Small intestine (tissue), 7 donors: Measurements from ENCODE around the gene DNER. TPM values are rescaled to one million over a fixed set of nuclear protein-coding genes. Genes with fewer than 3 reads are reported as not detected.
"Not testable (repeated sequence)": the region's sequence is repeated elsewhere in the genome, so short reads cannot be mapped to it uniquely, and the experiment has no call there.

Experiments
- DNase-seq, 2 donors: peaks; one replicate each; pipeline versions ENCODE4 v3.0.0 to v3.0.0-alpha.2; 2013
- FAIRE-seq: peaks from 2 replicates; lab custom pipeline; 2012; peaks lifted over from hg19 to GRCh38; lab: Jason Lieb, UNC
- H3K27ac ChIP-seq, 3 donors: one replicate each; pipeline ENCODE4 v1.5.1; 2013; ENCODE audit warnings: low read length in 2 of 3, mild to moderate bottlenecking in 2 of 3, control low read depth in 1 of 3, inconsistent platforms in 1 of 3, low read depth in 1 of 3, moderate library complexity in 1 of 3
- H3K27me3 ChIP-seq, 3 donors: one replicate each; pipeline ENCODE4 v1.6.1; 2013; ENCODE audit warnings: low read length in 3 of 3, inconsistent platforms in 1 of 3; ENCODE audit not compliant: control insufficient read depth in 3 of 3, insufficient read depth in 3 of 3
- H3K36me3 ChIP-seq, 3 donors: one replicate each; pipeline ENCODE4 v1.6.1; 2013; ENCODE audit warnings: low read length in 3 of 3, inconsistent platforms in 1 of 3, low read depth in 1 of 3, mild to moderate bottlenecking in 1 of 3, moderate library complexity in 1 of 3; ENCODE audit not compliant: control insufficient read depth in 3 of 3, insufficient read depth in 2 of 3
- H3K4me1 ChIP-seq, 3 donors: one replicate each; pipeline ENCODE4 v1.6.1; 2013; ENCODE audit warnings: low read length in 2 of 3, inconsistent platforms in 1 of 3, low read depth in 1 of 3, mild to moderate bottlenecking in 1 of 3, moderate library complexity in 1 of 3; ENCODE audit not compliant: control insufficient read depth in 3 of 3, insufficient read depth in 2 of 3
- H3K4me3 ChIP-seq, 3 donors: one replicate each; pipeline ENCODE4 v1.5.1; 2013; ENCODE audit warnings: low read length in 3 of 3, control low read depth in 1 of 3, inconsistent platforms in 1 of 3, low read depth in 1 of 3, mild to moderate bottlenecking in 1 of 3, moderate library complexity in 1 of 3
- H3K9me3 ChIP-seq, 2 donors: one replicate each; pipeline ENCODE4 v1.6.1; 2013; ENCODE audit warnings: low read depth in 1 of 2, low read length in 1 of 2; ENCODE audit not compliant: control insufficient read depth in 2 of 2, insufficient read depth in 1 of 2
- WGBS, 3 donors: extraction: QIAGEN DNeasy Blood & Tissue Kit; methylation state at CpG; one replicate each; pipeline ENCODE4 v1.1.7; 2013; 5-methylcytosine and 5-hydroxymethylcytosine counted together
- polyA plus RNA-seq, 4 donors: library from polyadenylated mRNA; stranded (reverse) in 3 of 4; unstranded in 1 of 4; fragments of 200-250 nt in 3 of 4; fragments of 120-200 nt in 1 of 4; gene quantifications; one replicate each; pipeline versions ENCODE4 v1.2.1 to v1.2.3, GENCODE V29; 2013
- donor health status: healthy with polysubstance abuse.
- donor health status: control.
- donor health status: control.
- donor health status: Bipolar disorder and iron deficiency.
- donor health status: healthy.

The DNER gene
- polyA plus RNA-seq, 4 donors: 0.99 to 2.4 TPM; not detected in 2

DNA sequence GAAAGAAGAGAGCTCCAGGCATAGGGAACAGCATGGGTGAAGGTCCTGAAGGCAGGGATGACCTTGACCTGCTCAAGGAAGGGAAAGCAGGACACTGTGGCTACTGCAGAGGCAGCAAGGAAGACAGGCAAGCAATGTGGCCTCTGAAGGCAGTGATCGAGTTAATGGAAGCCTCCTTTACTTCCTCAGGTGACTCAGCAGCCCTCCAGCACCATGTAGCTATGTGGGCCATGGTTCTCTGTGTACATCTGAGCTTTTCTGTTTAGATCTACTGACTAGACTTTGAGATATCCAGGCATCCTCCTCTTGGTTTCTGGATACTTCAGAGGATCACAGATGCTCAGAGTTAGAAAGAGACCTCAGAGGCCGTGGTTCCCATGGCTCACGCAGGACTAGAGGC lies 336.0 kb downstream of the DNER start:
- H3K9me3 ChIP-seq: peaks cover 0 to 10% of the 10 kb centered on the region in 2 donors
- no peak overlapping the region for H3K27ac ChIP-seq
- WGBS, 3 donors: 52 to 73% (median 70%) methylated on average over 3 of the region's 3 CpGs
- no peaks in the 10 kb centered on the region for H3K27me3 ChIP-seq
- no peaks in the 10 kb centered on the region for H3K4me1 ChIP-seq
- H3K4me3 ChIP-seq: no peak overlapping the region
- no peaks in the 10 kb centered on the region for H3K36me3 ChIP-seq
- no peak for FAIRE-seq
- DNase-seq: no peak

DNA sequence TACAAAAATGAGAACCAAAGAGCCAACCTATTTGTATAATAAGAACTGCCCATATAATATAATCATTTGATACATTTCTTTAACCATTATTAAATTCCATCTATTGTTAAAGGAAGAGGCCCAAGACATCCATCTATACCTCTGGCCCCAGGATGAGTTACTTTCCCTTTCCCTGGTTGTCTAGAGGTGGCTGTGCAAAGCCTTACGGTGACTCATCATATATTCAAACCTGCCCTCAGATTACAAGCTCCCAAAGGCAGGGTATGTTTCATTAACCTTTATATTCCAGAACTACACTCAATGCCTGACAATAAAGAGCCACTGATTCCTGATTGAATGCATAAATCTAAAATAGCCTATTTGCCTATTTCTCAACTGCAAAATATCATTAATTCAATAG lies 337.5 kb downstream of the DNER start:
- H3K36me3 ChIP-seq: no peaks in the 10 kb centered on the region
- no peaks in the 10 kb centered on the region for H3K27me3 ChIP-seq
- no peak overlapping the region for H3K4me3 ChIP-seq
- no peak overlapping the region for H3K27ac ChIP-seq
- H3K4me1 ChIP-seq: no peaks in the 10 kb centered on the region
- 52 to 67% (median 52%) methylated on average over 1 of the region's 1 CpG for WGBS, 3 donors
- peaks cover 0 to 9% of the 10 kb centered on the region in 2 donors for H3K9me3 ChIP-seq
- DNase-seq (no peak), FAIRE-seq (no peak)

DNA sequence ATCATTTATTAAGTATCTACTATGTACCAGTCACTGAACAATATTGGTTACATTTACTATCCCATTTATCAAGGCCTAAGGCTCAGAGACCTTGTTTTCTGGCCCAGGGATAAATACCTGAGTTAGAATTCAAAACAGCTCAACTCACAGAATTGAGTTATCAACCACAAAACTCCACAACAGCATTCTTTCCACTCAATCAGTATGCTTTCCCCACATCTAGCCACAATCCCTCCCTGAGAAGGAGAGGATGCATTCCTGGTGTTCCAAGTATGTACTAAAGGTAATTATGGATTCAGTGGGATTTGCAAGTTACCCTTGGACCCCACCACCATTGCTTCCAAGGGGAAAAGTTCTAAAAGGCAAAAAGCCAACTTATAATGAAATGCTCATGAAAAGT lies 339.1 kb downstream of the DNER start:
- no peak for FAIRE-seq
- no peaks in the 10 kb centered on the region for H3K27me3 ChIP-seq
- H3K4me1 ChIP-seq: no peaks in the 10 kb centered on the region
- no peak overlapping the region for H3K4me3 ChIP-seq
- H3K27ac ChIP-seq: no peak overlapping the region
- H3K36me3 ChIP-seq: no peaks in the 10 kb centered on the region
- DNase-seq: no peak
- no peaks in the 10 kb centered on the region for H3K9me3 ChIP-seq

DNA sequence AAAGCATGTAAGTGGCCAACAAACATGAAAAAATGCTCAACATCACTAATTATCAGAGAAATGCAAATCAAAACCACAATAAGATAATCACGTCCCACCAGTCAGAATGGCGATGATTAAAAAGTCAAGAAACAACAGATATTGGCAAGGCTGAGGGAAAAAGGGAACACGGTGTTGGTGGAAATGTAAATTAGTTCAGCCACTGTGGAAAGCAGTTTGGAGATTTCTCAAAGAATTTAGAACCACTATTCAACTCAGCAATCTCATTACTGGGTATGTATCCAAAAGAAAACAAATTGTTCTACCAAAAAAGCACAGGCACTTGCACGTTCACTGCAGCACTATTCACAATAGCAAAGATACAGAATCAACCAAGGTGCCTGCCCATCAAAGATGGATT lies 341.0 kb downstream of the DNER start:
- H3K27ac ChIP-seq, H3K27me3 ChIP-seq, DNase-seq, H3K4me3 ChIP-seq, H3K36me3 ChIP-seq, H3K4me1 ChIP-seq, FAIRE-seq, H3K9me3 ChIP-seq: not testable (repeated sequence)
- WGBS, 3 donors: 77 to 82% (median 79%) methylated on average over 4 of the region's 4 CpGs

DNA sequence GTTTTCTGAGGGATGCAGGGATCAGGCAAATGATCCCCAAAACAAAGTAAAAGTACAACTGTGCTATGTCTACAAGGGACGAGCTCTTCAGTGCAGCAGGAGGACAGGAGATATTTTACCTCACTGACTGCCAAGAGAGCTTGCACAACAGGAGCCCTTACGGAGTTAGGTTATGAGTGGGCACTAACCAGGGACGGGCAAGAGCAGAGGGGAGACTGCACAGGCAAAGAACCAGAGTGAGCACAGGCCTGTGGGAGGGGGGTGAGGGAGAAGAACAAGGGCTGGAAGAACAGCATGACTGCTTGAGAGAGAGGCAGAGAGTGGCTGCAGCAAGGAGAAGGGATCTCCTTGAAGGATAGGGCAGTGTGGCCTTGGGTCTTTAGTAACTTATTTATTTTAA lies 342.1 kb downstream of the DNER start:
- Histone ChIP-seq H3K4me1 (no peaks in the 10 kb centered on the region), H3K9me3 (peaks cover 0 to 3% of the 10 kb centered on the region in 2 donors), H3K27me3 (no peaks in the 10 kb centered on the region), H3K27ac (no peak overlapping the region), H3K36me3 (no peaks in the 10 kb centered on the region), H3K4me3 (no peak overlapping the region)
- 72 to 76% (median 73%) methylated on average over 3 of the region's 3 CpGs for WGBS, 3 donors
- FAIRE-seq: no peak
- DNase-seq: no peak

DNA sequence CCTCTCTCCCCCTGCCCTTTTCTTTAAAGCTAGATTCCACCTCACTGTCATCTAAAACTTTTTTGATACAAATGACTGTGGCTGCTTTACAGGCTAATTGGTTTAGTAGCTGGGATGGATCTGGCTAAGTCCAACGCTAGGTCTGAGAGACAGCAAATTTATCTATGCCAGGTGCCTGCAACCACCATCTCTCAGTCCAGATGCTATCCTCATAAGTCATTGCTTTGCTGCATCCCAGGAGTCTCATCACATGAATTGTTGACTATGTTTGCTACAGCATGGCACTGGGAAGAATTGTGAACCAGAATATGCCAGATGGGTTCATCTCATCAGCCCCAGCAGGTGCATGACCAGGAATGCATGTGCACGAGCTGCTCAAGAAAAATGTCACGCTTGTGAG lies 343.3 kb downstream of the DNER start:
- 70 to 88% (median 84%) methylated on average over 3 of the region's 3 CpGs for WGBS, 3 donors
- Histone ChIP-seq H3K36me3 (no peaks in the 10 kb centered on the region), H3K27me3 (no peaks in the 10 kb centered on the region), H3K4me3 (no peak overlapping the region), H3K9me3 (peaks cover 0 to 7% of the 10 kb centered on the region in 2 donors), H3K27ac (no peak overlapping the region), H3K4me1 (no peaks in the 10 kb centered on the region)
- DNase-seq (no peak), FAIRE-seq (no peak)

DNA sequence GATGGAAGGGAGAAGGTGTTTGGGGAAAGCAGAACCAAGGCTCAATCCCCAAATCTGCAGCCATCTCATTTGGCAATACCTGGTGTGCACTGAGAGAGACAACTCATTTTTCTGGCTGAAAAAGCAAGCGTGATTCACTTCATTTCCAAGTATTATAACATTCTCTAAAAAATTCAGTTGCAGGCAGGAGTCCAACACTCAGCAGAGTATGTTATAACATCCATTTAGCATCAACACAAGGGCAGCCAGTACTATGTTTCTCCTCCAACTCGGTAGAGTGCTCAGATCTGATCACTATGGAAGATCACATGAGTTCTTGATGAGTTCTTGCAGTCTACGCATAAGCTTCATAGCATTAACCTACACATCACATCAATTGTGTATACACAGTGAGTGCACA lies 343.8 kb downstream of the DNER start:
- FAIRE-seq (no peak), DNase-seq (no peak)
- Histone ChIP-seq H3K9me3 (peaks cover 0 to 7% of the 10 kb centered on the region in 2 donors), H3K4me3 (no peak overlapping the region), H3K4me1 (no peaks in the 10 kb centered on the region), H3K27me3 (no peaks in the 10 kb centered on the region), H3K27ac (no peak overlapping the region), H3K36me3 (no peaks in the 10 kb centered on the region)
- 68 to 76% (median 76%) methylated on average over 3 of the region's 3 CpGs for WGBS, 3 donors

DNA sequence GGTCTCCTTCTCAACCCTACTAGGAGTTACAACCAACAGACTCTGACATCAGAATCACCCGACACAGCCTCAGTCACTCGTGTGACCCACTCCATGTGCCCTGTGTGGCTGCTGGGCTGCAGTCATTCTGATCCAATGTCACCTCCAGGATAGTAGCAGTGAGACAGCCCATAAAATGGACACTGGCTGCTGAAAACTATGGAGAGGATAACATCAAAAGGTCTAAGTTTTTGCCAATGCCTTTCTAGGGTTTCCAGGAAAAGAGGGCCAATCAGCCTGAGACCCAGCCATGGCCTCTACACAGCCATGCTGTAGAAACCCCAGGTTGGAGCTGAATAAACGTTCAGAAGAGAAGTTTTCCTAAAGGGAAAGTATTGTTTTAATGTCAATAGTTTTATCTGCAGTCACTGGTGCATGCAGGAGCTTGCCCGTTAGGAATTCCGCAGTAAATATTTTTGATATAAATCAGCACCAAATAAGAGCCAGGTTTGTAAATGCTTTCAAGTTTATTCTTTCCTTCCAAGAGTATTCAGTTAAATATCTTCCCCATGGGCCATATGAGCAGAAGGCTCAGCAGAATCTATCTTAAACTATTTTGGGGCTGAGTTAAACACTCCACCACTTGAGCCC lies 351.1 kb downstream of the DNER start:
- Histone ChIP-seq H3K27ac (no peak overlapping the region), H3K27me3 (no peaks in the 10 kb centered on the region), H3K4me3 (no peak overlapping the region), H3K36me3 (no peaks in the 10 kb centered on the region), H3K9me3 (peaks cover 0 to 4% of the 10 kb centered on the region in 2 donors), H3K4me1 (no peaks in the 10 kb centered on the region)
- FAIRE-seq (no peak), DNase-seq (no peak)
- WGBS, 3 donors: 62 to 74% (median 67%) methylated on average over 5 of the region's 5 CpGs

DNA sequence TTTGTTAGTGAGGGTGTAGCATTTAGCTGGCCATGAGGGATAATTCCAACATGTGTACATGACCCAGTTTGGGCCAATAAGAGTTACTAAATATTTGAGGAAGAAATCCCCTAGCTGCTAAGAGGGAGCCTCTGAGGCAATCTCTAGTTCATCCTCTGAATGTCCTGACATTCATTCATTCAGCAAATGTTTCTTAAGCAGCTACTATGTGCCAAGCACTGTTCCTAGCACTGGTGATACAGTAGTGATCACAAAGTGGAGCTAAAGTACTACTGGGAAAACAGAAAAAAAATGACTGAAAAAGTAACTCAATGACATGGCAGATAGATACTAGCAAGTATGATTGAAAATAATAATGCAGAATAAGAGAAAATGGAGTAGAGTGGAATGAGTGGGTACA lies 363.5 kb downstream of the DNER start:
- Histone ChIP-seq H3K4me1 (no peaks in the 10 kb centered on the region), H3K27ac (no peak overlapping the region), H3K36me3 (no peaks in the 10 kb centered on the region), H3K4me3 (no peak overlapping the region), H3K27me3 (no peaks in the 10 kb centered on the region), H3K9me3 (peaks cover 0 to 4% of the 10 kb centered on the region in 2 donors)
- FAIRE-seq (no peak), DNase-seq (no peak)
